ENCODE data around the gene ZGPAT.
"Not testable (repeated sequence)": the region's sequence is repeated elsewhere in the genome, so short reads cannot be mapped to it uniquely, and the experiment has no call there.

Gene ZGPAT, protein sequence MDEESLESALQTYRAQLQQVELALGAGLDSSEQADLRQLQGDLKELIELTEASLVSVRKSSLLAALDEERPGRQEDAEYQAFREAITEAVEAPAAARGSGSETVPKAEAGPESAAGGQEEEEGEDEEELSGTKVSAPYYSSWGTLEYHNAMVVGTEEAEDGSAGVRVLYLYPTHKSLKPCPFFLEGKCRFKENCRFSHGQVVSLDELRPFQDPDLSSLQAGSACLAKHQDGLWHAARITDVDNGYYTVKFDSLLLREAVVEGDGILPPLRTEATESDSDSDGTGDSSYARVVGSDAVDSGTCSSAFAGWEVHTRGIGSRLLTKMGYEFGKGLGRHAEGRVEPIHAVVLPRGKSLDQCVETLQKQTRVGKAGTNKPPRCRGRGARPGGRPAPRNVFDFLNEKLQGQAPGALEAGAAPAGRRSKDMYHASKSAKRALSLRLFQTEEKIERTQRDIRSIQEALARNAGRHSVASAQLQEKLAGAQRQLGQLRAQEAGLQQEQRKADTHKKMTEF

GRCh38 chr20:63707558-63708300 is at the start of gene ZGPAT, which contains the start of gene ARFRP1:
ZGPAT (plus strand) TSS chr20:63708039; CDS start chr20:63708581, 542 bp downstream.
ARFRP1 (minus strand) TSS chr20:63707976; CDS start chr20:63707091, 885 bp downstream.
- DNase-seq = peak; percentile 89

DNA sequence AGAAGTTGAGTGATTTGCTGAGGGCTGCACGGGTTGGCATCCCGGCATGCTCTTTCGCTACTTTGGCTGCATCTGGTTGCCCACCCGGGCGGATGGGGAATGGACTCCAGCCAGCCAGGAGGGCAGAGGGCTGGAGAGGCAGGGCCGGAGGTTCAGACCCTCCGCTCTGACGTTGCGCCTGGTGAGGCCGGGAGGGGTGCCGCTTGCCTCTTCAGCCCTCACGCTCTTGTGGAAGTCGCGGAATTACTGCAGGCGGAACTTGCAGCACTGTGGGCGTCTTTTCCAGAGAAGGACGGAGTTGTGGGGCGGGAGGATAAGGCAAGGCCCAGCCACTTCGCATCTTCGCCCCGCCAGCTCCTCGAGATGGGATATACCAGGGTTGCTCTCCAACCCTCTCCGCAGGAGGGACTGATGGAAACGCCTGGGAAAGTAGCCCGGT is 49.1 kb upstream of the ZGPAT start:
- DNase-seq = peak; percentile 28

DNA sequence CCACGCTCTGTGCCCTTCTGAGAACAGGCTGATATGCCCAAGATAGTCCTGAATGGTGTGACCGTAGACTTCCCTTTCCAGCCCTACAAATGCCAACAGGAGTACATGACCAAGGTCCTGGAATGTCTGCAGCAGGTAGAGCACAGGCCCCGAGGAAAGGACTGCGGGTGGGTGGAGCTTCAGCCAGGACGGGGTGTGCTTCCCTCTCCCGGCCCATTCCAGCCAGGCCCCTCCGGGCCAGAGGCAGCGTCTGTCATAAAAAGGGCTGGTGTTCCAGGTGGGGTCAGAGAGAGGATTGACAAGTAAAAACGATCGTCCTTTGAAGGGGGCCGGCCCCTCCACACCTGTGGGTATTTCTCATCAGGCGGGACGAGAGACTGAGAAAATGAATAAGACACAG is 48.5 kb upstream of the ZGPAT start:
- no peak for DNase-seq

- not testable (repeated sequence) for DNase-seq
These were observed 47.7 kb upstream of the ZGPAT start for GRCh38 chr20:63660174-63660573.

DNA sequence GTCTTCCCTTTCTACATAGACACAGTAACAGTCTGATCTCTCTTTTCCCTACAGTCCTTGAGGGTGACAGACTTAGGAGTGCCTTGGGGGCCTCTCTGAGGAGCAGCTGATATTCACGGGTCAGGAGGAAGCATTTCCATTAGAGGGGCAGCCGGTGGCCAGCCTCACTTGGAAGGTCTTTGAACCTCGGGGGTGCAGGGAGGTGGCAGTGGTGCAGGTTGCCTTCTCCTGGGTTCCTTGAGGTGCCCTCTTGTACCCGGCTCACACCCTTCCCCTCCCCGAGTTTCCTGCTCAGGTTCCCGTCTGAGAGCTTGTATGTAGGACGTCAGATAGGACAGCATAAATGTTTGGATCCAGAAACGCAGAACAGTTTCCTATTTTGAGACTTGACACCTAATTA is 47.2 kb upstream of the ZGPAT start:
- DNase-seq = no peak

- no peak for DNase-seq
These were observed 46.7 kb upstream of the ZGPAT start for GRCh38 chr20:63661108-63661507.

DNA sequence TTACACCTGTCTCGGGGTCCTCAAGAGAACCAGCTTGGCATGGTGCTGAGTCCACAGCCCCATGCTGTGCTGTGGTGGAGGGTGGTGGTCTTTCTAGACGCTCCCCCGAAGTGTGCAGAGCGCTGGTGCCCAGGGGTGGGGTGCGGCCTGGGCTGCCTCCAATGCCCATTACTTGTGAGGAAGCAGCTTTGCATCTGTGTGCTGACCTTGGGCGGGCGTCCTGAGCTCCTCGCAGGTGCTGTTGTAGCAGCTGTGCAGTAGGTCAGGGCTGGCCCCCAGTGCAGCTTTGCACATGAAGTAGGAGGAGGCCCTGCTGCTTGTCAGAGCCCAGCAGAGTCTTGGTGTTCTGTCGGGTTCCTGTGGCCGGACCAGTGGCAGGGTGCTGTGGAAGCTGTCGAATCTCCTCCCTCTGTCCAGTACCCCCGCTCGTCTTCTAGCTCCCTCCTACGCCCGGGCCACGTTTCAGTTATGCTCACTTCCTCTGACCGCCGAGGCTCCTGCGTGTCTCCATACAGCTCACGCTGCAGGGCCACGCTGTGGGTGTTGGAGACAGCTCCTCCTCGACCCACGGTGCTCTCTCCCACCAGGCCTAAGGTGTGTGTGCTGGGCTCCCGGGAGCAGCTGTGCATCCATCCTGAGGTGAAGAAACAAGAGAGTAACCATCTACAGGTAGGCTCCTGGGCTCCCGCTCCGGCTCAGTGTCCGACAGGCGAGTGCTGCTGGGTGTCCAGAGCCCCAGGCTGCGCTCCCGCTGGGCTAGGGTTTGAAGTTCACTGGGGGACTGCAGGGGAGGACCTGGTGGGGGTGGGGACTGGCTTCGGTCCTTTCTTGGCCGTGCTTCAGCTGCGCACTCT is 45.7 kb upstream of the ZGPAT start:
- DNase-seq = no peak

DNA sequence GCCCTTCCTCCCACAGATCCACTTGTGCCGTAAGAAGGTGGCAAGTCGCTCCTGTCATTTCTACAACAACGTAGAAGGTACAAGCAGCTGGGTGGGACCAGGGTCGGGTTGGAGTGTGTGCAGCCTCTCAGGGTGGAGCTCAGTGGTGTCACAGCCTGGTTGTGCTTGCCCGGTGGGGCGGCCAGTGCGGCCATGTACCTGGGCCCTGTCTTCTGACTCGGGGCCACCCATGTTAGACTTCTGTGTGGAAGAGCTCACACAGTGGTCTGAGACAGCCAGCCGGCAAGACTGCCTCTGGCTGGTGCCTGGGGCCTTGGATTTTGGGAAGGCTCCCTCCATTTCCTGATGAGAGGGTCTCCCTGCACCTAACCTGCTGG is 45.0 kb upstream of the ZGPAT start:
- DNase-seq = no peak

GRCh38 chr20:63663332-63664066 is 44.3 kb upstream of the ZGPAT start:
- DNase-seq = no peak

DNA sequence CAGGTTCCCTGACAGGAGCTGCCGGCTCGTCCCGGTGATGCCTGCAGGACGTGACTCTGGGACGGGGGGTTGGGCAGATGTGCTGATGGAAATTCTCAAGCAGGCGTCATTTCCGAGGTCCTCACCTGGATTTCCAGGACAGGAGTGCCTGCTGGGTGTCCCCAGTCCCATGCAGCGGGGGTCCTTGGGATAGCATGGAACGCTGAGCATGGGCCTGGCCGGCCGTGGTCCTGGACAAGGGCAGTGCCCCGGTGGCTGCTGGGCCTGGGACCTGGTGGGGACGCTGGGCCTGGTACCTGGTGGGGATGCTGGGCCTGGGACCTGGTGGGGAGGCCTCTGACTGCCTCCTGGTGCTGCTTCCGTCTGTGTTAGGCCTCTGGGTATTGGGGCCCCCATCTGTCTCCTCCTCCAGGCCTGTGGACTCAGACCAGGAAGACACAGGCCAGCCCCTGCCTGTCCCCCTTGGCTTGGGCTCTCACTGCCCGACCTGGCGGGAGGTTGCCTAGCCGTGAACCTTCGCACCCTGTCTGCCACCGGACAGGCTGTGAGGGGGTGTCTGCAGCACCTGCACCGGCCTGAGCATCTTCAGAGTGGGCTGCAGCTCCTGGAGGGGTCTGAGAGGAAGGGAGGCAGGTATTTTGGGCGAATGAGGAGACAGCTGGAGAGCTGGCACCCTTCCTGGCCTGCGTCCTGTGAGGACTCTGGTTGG is 43.5 kb upstream of the ZGPAT start:
- DNase-seq = no peak

GRCh38 chr20:63664861-63665594 is 42.8 kb upstream of the ZGPAT start:
- DNase-seq = no peak

DNA sequence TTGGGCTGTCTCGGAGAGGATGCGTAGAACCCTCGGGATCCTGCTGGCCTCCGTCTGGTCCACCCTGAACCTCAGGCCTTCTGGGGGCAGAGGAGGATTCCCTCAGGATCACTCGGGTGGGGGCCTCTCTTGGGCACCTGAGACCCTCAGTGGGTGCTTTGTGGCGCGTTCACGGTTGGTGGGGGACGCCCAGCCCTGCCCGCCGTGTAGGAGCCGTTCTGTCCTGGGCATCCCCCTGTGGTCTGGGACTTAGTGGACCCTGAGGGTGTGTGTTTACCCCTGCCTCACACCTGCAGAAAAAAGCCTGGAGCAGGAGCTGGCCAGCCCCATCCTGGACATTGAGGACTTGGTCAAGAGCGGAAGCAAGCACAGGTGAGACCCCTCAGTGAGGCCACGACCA is 42.1 kb upstream of the ZGPAT start:
- no peak for DNase-seq

- no peak for DNase-seq
These were observed 40.0 kb upstream of the ZGPAT start for GRCh38 chr20:63667858-63668257.

DNA sequence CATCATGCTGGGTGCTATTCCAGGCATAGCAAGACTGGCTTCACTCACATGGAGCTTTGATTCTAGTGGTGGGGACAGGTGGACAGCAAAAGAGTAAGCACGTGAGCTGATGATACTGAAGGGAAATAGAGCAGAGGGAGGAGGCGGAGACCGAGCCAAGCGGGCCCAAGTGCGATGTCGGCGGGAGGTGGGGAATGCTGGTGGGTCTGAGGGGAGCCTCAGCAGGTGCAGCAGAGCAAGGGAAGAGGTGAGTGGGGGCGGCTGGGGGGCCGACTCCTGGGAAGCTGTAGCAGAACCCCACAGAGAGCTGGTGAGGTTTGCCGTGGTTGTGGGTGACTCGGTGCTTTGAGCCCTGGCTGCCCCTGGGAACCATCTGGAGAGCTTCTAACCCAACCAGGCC is 39.5 kb upstream of the ZGPAT start:
- DNase-seq = no peak

GRCh38 chr20:63671695-63672094 is 36.1 kb upstream of the ZGPAT start:
- DNase-seq = not testable (repeated sequence)

GRCh38 chr20:63672666-63673065 is 35.2 kb upstream of the ZGPAT start:
- DNase-seq = no peak

GRCh38 chr20:63673951-63674350 is 33.9 kb upstream of the ZGPAT start:
- DNase-seq = no peak

DNA sequence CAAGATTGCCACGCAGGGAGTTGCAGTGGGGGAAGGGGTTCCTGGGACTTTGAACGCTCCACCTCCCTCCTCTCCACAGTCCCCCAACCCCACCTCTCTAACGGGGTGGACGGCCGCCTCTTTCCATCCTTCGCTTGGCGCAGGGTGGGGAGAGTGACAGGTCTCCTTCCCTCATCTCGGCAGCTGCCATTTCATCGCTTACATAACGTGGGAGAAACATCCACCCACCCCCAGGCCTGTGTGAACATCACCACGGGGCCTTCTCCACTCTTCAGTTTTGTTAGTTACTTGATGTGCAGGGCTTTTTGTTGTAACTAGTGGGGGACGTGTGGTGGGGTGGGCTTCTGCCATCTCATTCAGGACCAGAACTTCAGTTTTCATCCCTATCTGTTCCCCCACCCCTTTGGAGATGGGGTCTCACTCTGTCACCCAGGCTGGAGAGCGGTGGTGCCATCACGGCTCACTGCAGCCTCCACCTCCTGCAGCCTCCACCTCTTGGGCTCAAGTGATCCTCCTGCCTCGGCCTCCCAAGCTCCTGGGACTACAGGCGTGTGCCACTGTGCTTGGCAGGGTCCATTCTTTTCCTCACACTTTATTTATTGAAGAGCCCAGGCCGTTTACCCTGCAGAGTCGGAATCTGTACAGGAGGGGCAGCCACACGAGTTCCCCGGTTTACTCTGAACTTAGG is 32.0 kb upstream of the ZGPAT start:
- DNase-seq = no peak

DNA sequence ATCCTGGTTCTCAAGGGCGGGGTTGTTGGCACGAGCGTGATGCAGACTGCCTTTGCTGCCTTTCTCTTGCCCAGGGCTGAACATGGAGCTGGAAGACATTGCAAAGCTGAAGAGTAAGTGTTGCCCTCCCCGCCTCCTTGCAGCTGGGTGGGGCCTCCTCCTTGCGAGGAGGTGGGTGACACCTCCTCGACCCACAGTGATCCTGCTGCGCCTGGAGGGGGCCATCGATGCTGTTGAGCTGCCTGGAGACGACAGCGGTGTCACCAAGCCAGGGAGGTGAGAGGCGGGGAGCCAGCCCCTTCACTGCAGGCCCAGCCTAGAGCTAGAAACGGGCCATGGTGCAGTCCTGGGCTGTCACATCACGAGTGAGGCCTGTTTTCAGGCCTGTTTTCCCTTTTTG is 29.8 kb upstream of the ZGPAT start:
- no peak for DNase-seq

Measured in activated CD4-positive, alpha-beta T cell treated with anti-CD3 and anti-CD28 coated beads, Interleukin-2, amount 50 U/mL, for 16 hours (primary cell).